ENCODE results near the gene TALDO1. TPM values are rescaled to one million over a fixed set of nuclear protein-coding genes. Genes with fewer than 3 reads are reported as not detected.
"Not testable (repeated sequence)": the region's sequence is repeated elsewhere in the genome, so short reads cannot be mapped to it uniquely, and the experiment has no call there.

TALDO1 gene
- total and polyA plus RNA-seq, 2 donors from 2014 or later, result 175 to 312 TPM

- H3K4me1 ChIP-seq (ENCODE audit: control insufficient read depth in 2 of 3, insufficient read depth in 2 of 3, low read depth in 1 of 3, low read length in 3 of 3), result no peaks in the 10 kb centered on the region
- H3K36me3 ChIP-seq (ENCODE audit: control insufficient read depth in 2 of 3, insufficient read depth in 3 of 3, low read length in 3 of 3), result no peaks in the 10 kb centered on the region
- FAIRE-seq (no peak), DNase-seq (no peak)
- no peak overlapping the region for H3K9ac ChIP-seq (ENCODE audit: low read length in 3 of 3)
- no peak for TF ChIP-seq CTCF (IDR thresholded peaks at IDR 0.05; ENCODE audit: borderline replicate concordance, extremely low read depth, insufficient read depth)
- H3K9me3 ChIP-seq (ENCODE audit: control insufficient read depth in 2 of 3, insufficient read depth in 1 of 3, low read length in 3 of 3), result no peaks in the 10 kb centered on the region
- H3K4me3 ChIP-seq (ENCODE audit: low read length in 3 of 3), result no peak overlapping the region
- intact Hi-C loops (cut with DNase I), result no loop called here
- H3K27ac ChIP-seq (ENCODE audit: low read depth in 2 of 2, low read length in 2 of 2), result no peak overlapping the region
- H3K27me3 ChIP-seq (ENCODE audit: control insufficient read depth, insufficient read depth, low read length), result no peaks in the 10 kb centered on the region
Observed at GRCh38 chr11:733072-733471, 14.2 kb upstream of the TALDO1 start.

GRCh38 chr11:734541-734940 lies 12.7 kb upstream of the TALDO1 start:
- FAIRE-seq; intact Hi-C loops (cut with DNase I); H3K27me3 ChIP-seq (ENCODE audit: control insufficient read depth, insufficient read depth, low read length); H3K4me1 ChIP-seq (ENCODE audit: control insufficient read depth in 2 of 3, insufficient read depth in 2 of 3, low read depth in 1 of 3, low read length in 3 of 3); DNase-seq; H3K9ac ChIP-seq (ENCODE audit: low read length in 3 of 3); H3K4me3 ChIP-seq (ENCODE audit: low read length in 3 of 3); H3K27ac ChIP-seq (ENCODE audit: low read depth in 2 of 2, low read length in 2 of 2); H3K9me3 ChIP-seq (ENCODE audit: control insufficient read depth in 2 of 3, insufficient read depth in 1 of 3, low read length in 3 of 3); H3K36me3 ChIP-seq (ENCODE audit: control insufficient read depth in 2 of 3, insufficient read depth in 3 of 3, low read length in 3 of 3): not testable (repeated sequence)

GRCh38 chr11:737366-737765 lies 9.9 kb upstream of the TALDO1 start:
- intact Hi-C loops (cut with DNase I), result no loop called here
- no peak overlapping the region for H3K9ac ChIP-seq (ENCODE audit: low read length in 3 of 3)
- DNase-seq, result no peak

GRCh38 chr11:737899-738298 lies 9.4 kb upstream of the TALDO1 start:
- intact Hi-C loops (cut with DNase I); H3K27me3 ChIP-seq (ENCODE audit: control insufficient read depth, insufficient read depth, low read length); DNase-seq; H3K4me3 ChIP-seq (ENCODE audit: low read length in 3 of 3); H3K9me3 ChIP-seq (ENCODE audit: control insufficient read depth in 2 of 3, insufficient read depth in 1 of 3, low read length in 3 of 3); H3K4me1 ChIP-seq (ENCODE audit: control insufficient read depth in 2 of 3, insufficient read depth in 2 of 3, low read depth in 1 of 3, low read length in 3 of 3); FAIRE-seq; H3K36me3 ChIP-seq (ENCODE audit: control insufficient read depth in 2 of 3, insufficient read depth in 3 of 3, low read length in 3 of 3); H3K27ac ChIP-seq (ENCODE audit: low read depth in 2 of 2, low read length in 2 of 2); H3K9ac ChIP-seq (ENCODE audit: low read length in 3 of 3): not testable (repeated sequence)

More at GRCh38 chr11:737366-737765, 9.9 kb upstream of the TALDO1 start:
- Histone ChIP-seq H3K4me3 (ENCODE audit: low read length in 3 of 3) (no peak overlapping the region), H3K27ac (ENCODE audit: low read depth in 2 of 2, low read length in 2 of 2) (no peak overlapping the region), H3K27me3 (ENCODE audit: control insufficient read depth, insufficient read depth, low read length) (no peaks in the 10 kb centered on the region), H3K4me1 (ENCODE audit: control insufficient read depth in 2 of 3, insufficient read depth in 2 of 3, low read depth in 1 of 3, low read length in 3 of 3) (no peaks in the 10 kb centered on the region), H3K36me3 (ENCODE audit: control insufficient read depth in 2 of 3, insufficient read depth in 3 of 3, low read length in 3 of 3) (no peaks in the 10 kb centered on the region), H3K9me3 (ENCODE audit: control insufficient read depth in 2 of 3, insufficient read depth in 1 of 3, low read length in 3 of 3) (no peaks in the 10 kb centered on the region)
- TF ChIP-seq CTCF (IDR thresholded peaks at IDR 0.05; ENCODE audit: borderline replicate concordance, extremely low read depth, insufficient read depth), result no peak
- FAIRE-seq, result no peak

- Histone ChIP-seq H3K36me3 (ENCODE audit: control insufficient read depth in 2 of 3, insufficient read depth in 3 of 3, low read length in 3 of 3) (no peaks in the 10 kb centered on the region), H3K27ac (ENCODE audit: low read depth in 2 of 2, low read length in 2 of 2) (no peak overlapping the region), H3K4me1 (ENCODE audit: control insufficient read depth in 2 of 3, insufficient read depth in 2 of 3, low read depth in 1 of 3, low read length in 3 of 3) (peaks cover 0 to 2% (median 0%) of the 10 kb centered on the region in 3 donors), H3K9ac (ENCODE audit: low read length in 3 of 3) (no peak overlapping the region), H3K4me3 (ENCODE audit: low read length in 3 of 3) (no peak overlapping the region), H3K9me3 (ENCODE audit: control insufficient read depth in 2 of 3, insufficient read depth in 1 of 3, low read length in 3 of 3) (no peaks in the 10 kb centered on the region), H3K27me3 (ENCODE audit: control insufficient read depth, insufficient read depth, low read length) (no peaks in the 10 kb centered on the region)
- no peak for DNase-seq
- FAIRE-seq, result no peak
- intact Hi-C loops (cut with DNase I), result no loop called here
- TF ChIP-seq CTCF (IDR thresholded peaks at IDR 0.05; ENCODE audit: borderline replicate concordance, extremely low read depth, insufficient read depth), result no peak
Observed at GRCh38 chr11:742156-742546, 5.1 kb upstream of the TALDO1 start.

Measured in kidney (tissue), 14 donors.